CD4-positive, alpha-beta T cell treated with Interferon alpha-2 for 1 hour (primary cell): ENCODE data around the gene ELP5.

ENCODE experiments used
- DNase-seq, 2 donors: peaks; one replicate each; pipeline ENCODE4 v3.0.0-alpha.2; 2020 to 2022

Gene ELP5

DNA sequence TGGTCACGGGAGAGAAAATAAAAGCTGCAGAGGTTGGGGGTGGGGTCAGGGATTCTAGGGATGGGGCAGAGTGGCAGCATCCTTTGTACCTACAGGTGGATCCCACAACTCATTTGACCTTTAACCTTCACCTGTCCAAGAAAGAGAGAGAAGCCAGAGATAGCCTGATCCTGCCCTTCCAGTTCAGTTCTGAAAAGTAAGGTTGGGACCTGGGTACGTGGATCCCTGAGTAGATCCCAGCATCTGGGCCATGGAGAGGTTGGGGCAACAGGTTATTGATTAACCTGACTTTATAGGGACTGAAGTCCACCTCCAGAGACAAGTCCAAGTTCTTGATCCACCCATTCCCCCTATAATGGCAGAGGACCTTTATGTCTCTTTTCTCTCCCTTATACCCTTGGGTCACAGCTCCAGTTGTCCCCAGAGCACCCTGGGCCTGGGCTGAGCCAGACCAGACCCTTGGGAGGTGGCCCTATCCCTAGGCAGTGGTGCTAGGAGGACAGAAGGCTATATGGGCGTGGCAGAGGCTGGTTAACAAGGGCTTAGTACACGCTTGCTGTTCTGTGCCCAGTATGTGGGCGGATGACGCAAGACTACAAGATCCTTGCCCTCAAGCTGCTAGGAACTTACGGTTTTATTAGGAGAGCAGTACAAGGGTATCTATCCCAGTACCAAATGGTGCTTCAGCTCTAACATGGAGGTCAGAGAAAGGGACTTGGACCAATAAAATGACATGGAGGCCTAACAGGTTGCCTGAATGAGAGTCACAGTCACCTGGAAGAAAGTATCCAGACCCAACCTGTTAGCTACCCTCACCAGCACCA is 6.9 kb downstream of the ELP5 start:
- no peak for DNase-seq

DNA sequence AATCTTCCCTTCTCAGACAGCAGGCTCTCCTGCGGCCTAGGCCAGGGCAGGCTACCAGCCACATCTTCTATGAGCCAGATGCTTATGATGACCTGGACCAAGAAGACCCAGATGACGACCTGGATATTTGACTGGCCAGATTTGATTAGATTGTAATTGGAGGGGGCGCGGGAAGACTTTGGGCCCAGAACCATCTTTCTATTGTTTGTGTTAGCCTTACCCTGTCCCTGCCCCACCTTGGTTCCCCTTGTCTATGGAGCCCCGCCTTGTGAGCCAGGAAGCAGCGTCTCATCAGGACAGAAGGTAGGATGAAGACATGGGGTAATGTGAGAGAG is 7.5 kb downstream of the ELP5 start:
- DNase-seq: no peak

DNA sequence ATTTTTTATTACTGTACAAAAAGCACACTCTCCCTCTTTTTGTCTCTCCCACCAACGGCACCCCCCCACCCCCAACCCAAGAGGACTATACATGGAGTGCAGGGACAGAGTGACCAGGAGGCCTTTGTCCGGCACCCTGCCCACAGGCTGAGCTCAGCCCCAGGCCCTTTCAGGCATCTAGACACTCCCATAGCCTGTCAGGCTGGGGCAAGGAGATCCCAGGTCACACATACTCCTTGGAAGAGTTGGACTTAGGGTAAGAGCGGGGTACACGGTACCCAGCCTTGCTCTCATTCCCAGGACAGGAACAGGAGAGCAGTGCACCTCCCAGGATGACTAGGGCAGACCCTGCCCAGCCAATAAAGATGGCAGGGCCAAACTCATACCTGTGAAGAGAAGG is 8.1 kb downstream of the ELP5 start:
- no peak for DNase-seq

DNA sequence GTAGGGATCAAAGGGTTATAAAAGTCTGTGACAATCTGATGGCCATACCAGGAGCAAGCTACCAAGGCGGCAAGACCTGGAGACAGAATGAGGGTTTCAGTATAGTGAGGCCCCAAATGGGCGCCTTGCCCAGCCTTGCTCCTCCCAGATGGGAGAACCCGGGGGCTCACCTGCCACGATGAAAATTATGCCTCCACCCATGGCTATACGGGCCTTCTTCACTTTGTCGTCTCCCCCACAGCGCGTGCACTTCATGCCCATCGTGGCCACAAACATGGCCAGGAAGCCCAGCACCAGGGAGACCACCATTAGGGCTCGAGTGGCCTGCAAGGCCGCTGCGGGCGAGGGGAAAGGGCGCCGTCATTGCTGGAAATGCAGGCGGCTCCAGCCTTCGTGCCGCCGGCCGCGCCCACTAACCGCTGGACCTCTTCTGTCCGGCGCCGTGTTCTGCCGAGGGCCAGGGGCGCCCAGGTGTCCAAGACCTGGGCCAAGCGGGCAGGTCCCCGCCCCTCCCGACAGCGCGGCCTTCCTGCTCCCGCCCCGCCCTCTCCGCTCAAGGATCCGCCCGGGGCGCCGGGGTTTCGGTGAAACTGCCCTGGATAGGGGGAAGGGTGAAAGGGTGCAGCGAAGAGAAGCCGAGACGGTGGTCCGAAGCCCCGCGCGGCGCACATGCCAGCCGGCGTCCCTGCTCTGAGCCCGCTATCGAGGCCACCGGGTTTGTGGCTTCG is 8.8 kb downstream of the ELP5 start:
- DNase-seq: peak in 1 of 2 donors; percentile 49

DNA sequence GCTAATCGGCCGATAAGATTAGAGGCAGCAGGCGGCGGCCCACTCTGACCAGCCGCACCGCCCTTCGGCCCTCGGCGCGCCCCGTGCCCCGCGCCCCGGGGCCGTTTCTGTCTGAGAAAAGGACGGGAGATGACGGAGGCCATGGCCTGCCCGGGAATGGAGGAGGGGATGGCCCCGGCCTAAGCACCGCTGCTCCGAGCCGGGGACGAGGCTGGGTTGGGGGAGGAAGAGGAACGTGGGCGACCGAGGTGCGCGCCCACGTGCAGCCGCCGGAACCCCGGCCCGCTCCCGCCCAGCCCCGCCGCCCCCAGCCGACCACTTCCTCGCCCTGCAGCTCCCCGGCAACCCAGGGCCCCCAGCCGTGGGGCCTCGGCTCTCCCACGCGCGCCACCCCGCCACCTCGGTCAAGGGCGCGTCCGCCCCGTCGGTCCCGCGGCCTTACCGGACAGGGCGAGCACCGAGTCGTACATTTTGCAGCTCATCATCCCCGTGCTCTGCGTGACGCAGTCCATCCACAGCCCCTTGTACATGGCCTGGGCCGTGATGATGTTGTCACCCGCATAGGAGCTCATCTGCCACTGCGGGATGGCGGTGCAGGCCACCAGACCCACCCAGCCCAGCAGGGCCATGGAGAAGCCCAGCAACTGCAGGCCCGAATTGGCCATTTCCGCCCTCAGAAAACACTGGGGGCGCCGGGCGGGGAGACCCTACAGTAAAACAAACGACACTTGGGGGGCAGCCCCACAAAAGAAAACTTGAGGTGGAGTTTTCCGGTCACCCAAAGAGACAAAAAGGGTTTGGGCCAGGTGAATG is 9.6 kb downstream of the ELP5 start:
- DNase-seq: peak in 1 of 2 donors; percentile 40

DNA sequence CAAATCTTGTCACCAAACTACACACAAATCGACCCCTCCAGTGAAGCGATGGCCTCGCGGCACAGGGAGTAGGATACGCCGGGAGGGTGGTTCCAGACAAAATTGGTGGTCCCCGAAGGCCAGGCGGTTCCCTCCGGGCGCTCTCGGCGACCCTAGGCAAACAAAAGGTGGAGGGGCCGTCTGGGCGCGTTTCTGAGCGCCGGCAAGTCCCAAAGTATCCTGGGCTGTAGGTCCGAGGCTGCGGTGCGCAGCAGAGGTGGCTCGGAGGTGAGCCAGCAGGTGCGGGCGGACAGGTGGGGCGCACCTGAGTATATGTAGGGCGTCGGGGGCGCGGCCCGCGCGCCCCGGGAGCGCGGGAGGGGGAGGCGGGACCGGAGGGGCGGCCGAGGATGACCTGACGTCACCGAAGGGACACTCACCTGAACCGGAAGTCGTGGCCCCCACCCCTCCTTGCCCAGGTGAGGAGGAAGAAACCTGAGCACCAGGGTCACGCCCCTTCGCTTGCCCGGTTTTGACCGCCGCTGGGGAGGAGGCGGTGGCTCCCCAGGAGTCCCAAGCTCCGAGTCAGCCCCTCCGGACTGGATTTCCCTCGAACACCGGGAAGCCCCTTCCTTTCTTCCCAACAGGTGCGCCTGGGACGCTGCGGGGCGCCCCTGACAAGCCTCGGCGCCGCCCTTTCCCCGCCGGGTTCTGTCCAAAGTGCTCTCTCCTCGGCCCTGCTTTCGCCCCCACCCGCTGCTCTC is 10.3 kb downstream of the ELP5 start, which contains the start of gene CLDN7:
Gene CLDN7, minus strand, starts transcription at position 287 of the 743 bp plus-strand sequence. CDS start 435 bp downstream, outside the sequence.
- no peak for DNase-seq

DNA sequence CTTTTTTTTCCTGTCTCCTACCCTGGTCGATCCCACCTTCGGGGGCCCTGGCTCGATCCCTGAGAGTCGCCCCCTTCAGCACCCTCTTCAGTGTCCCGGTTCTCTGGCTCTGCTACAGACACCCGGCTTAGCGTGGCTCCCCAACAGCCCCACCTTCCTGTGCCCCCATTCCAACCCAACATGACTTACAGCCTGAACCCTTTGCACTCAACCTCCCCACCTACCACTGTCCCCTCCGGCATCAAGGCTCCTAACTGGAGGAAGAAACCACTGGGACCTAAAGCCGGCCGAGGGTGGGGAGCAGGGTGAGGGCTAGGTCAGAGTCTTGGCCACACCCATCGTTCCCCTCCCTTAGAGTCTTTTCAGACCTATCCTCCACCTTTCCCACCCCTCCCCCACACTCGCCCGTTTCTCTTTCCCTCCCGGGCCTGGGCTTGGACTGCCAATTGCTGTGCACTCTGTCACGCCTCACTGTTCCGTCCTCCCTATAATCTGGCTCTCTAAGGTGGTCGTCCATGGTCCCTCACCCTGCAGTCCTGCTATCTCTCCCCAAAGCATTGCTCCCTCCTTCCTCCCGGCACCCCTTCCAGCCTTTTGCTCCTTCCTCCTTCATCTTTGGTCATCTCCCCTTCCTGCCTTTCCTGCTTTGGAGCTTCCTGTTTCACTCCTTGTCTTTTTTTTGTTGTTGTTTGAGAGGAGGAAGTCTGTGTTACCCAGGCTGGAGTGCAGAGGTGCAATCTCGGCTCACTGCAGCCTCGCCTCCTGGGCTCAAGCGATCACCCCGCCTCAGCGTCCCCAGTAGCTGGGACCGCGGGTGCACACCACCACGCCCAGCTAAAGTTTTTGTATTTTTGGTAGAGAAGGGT is 11.2 kb downstream of the ELP5 start:
- no peak for DNase-seq

DNA sequence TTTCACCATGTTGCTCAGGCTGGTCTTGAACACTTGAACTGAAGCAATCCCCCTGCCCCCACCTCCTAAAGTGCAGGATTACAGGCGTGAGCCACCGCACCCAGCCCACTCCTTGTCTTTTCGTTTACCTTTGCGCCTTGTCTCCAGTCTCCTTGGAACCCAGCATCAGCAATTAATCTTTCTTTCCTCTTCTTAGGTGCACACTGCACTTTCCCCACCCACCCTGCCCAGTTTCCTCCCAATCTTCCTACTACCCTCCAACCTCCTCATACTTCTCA is 11.7 kb downstream of the ELP5 start:
- DNase-seq: no peak

DNA sequence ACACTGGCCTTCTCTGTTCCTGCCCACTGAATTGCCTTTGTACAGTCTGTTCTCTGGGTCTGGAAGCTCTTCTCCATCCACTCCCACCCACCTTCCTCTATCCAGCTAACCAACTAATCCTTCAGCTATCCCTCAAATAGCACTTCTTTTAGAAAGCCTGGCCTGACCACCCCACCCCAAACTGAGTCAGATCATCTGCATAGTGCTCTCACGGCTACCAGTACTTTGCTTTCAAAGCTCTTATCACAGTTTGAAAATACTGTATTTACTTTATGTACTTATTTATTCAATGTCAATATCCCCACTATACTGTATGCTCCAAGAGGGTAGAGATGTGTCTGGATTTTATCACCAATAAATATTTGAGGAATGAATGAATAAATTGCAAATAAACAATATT is 14.8 kb downstream of the ELP5 start:
- no peak for DNase-seq

DNA sequence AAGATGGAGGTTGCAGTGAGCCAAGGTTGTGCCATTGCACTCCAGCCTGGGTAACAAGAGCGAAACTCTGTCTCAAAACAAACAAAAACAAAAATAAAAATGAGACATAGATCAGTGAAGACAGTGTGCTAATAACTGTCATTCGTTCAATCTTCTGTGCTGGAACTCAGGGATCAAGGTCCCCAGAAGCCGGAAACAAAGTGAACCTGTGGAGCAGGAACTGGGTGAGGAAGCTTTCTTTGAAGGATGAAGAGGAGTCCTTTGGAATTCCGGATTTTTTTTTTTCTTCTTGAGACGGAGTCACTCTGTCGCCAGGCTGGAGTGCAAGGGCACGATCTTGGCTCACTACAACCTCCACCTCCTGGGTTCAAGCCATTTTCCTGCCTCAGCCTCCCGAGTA is 27.4 kb downstream of the ELP5 start:
- DNase-seq: no peak

DNA sequence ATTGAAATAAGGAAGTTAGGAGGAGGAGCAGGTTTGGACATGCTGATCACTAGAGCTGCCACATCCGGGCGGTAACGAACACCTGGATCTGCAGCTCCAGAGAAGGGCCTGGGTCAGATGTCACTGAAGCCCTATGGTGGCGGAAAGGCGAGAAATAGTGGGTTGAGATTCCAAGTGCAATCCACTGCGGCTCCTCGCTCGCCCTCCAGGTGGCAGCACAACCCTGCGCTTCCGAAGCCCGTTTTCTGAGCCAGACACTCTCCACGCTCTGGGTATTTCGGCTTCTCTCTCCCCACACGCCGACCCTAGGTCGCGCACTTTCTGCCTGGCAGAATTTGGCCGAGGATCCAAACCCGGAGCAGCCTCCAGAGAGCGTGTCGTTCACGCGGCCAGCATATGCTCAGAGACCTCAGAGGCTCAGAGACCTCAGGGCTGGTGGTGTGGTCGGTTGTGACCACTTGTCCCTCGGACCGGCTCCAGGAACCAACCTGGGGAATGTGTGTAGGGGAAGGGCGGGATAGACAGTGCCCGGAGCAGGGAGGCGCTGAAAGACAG is 28.6 kb downstream of the ELP5 start:
- peak; percentile 79 to 90 for DNase-seq

DNA sequence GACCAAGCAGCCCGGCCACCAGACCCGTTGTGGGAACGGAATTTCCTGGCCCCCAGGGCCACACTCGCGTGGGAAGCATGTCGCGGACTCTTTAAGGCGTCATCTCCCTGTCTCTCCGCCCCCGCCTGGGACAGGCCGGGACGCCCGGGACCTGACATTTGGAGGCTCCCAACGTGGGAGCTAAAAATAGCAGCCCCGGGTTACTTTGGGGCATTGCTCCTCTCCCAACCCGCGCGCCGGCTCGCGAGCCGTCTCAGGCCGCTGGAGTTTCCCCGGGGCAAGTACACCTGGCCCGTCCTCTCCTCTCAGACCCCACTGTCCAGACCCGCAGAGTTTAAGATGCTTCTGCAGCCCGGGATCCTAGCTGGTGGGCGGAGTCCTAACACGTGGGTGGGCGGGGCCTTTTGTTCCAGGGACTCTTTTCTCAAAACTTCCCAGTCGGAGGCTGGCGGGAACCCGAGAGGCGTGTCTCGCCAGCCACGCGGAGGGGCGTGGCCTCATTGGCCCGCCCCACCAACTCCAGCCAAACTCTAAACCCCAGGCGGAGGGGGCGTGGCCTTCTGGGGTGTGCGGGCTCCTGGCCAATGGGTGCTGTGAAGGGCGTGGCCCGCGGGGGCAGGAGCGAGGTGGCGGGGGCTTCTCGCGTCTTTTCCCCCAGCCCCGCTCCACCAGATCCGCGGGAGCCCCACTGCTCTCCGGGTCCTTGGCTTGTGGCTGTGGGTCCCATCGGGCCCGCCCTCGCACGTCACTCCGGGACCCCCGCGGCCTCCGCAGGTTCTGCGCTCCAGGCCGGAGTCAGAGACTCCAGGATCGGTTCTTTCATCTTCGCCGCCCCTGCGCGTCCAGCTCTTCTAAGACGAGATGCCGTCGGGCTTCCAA is 29.3 kb downstream of the ELP5 start, which contains the start of gene SLC2A4:
Gene SLC2A4, plus strand, starts transcription at position 645 of the 879 bp plus-strand sequence. Its CDS starts 217 bp downstream, at position 862.
- peak; percentile 88 to 90 for DNase-seq

DNA sequence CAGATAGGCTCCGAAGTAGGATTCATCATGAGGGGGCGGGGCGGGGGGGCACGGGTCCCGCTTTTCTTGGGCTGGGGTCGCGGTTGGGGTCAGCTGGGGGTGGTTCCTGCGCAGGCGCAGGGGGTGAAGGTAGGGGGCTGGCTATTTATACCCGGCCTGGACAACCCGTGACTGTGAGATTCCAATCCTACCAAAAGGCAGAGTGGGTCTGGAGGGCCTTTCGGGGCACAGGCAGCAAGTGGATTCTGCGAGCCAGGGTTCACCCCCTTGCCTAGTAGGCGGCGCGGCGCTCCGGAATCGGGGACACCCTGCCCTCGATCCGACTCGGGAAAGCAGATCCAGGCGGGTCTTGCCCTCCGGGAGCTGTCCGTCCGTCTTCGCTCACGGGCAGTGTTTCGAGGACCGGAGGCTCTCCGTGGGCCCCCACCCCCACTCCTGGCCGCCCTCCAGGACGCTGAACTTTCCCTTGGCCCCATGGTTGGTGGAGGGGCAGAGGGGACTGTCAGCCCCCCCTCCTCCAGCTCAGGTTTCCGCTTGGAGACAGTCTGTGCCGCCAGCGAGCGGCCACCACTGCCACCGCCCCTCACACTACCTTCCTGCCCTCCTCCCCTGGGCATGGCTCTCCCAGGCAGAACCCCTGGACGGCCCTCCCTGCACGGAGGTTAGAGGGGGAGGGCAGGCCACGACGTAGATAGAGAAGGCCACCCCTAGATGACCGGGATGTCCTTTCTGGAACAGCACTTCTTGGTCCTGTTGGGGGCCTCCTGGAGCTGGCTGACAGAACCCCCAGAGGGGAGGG is 30.1 kb downstream of the ELP5 start:
- no peak for DNase-seq

DNA sequence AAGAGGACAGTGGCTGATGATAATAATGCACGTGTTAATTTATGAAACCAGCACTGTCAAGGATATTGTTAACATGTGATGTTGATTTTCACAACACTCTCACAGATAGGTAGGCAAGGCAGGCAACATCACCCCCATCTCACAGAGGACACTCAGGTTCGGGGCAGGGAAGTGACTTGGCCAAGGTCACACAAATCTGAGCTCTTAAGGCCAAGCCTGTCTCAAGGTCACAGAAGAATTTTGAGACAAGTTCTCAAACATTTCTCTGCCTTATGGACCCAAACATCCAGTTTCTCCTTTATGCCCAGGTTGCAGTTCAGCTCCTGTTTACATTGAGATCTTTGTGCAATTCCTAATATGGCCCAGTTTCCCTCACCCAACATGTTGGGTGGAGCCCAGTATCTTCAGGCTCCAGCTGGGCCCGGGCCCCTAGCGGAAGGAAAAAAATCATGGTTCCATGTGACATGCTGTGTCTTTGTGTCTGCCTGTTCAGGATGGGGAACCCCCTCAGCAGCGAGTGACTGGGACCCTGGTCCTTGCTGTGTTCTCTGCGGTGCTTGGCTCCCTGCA is 30.8 kb downstream of the ELP5 start:
- DNase-seq: no peak

DNA sequence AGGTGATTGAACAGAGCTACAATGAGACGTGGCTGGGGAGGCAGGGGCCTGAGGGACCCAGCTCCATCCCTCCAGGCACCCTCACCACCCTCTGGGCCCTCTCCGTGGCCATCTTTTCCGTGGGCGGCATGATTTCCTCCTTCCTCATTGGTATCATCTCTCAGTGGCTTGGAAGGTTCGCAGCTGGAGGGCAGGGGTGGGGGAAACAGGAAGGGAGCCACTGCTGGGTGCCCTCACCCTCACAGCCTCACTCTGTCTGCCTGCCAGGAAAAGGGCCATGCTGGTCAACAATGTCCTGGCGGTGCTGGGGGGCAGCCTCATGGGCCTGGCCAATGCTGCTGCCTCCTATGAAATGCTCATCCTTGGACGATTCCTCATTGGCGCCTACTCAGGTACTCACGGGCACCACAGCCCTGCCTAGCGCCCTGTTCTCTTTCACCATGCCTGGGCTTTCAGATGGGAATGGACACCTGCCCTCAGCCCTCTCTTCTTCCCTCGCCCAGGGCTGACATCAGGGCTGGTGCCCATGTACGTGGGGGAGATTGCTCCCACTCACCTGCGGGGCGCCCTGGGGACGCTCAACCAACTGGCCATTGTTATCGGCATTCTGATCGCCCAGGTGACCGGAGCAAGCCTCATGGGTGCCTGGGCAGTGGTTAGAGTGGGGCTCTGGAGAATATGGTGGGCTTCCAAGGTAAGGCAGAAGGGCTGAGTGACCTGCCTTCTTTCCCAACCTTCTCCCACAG is 31.6 kb downstream of the ELP5 start:
- DNase-seq: no peak

DNA sequence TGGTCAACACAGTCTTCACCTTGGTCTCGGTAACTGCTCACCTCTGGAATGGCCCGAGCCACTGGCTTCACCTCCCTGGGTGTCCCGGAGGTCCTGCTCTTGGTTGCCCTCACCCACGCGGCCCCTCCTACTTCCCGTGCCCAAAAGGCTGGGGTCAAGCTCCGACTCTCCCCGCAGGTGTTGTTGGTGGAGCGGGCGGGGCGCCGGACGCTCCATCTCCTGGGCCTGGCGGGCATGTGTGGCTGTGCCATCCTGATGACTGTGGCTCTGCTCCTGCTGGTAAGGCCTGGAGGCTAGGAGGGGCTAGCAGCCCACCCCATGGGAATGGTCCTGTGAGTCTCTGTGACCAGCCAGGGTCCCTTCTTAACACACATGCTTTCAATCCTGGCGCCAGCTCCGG is 32.9 kb downstream of the ELP5 start:
- DNase-seq: no peak

DNA sequence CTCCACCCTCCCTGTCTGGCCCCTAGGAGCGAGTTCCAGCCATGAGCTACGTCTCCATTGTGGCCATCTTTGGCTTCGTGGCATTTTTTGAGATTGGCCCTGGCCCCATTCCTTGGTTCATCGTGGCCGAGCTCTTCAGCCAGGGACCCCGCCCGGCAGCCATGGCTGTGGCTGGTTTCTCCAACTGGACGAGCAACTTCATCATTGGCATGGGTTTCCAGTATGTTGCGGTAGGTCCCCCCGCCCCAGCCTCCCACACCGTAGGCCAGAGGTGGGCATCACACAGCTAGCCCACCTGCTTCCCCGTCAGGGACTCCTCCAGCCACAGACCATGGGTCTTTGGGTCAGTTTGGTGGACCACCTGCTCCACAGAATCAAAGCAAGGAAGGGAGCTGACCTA is 33.7 kb downstream of the ELP5 start:
- no peak for DNase-seq

DNA sequence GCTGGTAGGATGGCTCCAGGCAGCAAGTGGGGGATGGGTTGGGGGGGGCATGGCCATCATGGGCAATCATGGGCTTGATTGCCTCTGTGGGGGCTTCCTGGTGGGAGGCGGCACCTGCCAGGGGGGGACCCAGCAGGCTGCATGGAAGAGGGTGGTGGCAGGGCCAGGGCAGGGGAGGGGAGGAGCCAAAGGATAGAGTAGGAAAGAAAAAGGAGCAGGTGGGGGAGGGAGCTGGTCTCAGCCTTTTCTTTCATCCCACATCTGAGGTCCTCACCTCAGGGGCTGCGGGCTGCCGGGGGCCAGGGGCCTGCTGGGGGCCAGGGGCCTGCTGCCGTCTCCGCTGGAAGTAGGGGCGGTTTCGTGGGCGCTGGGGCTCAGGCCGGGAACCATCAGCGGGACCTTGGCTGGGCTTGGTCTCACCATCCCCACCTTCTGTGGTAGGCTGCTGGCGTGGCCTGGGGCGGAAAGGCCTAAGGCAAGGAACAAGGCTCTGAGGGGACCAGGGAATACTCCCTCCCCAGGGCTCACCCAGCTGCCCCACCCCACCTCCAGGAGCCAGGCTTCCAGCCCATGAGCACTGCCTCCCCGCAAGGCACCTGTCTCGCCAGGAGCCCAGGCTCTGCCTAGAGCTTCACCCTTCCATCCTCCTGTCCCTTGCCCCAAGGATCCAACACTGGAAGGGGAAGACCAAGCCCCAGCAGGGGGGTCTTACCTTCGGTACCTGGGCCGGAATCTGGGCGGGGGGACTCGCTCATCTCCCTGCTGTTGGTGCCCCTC is 37.4 kb downstream of the ELP5 start:
- no peak for DNase-seq
